Osteoblast (primary cell): Measurements from ENCODE around the gene SH3TC2. TPM values are rescaled to one million over a fixed set of nuclear protein-coding genes. Genes with fewer than 3 reads are reported as not detected.

ENCODE experiments used
- DNase-seq: peaks from one replicate; pipeline ENCODE4 v3.0.0; 2011; ENCODE audit warnings: low spot score, mixed read lengths; ENCODE audit not compliant: insufficient read length; ENCODE audit errors: missing footprints
- H2AFZ ChIP-seq: 2 replicates; pipeline ENCODE4 v1.6.0; 2011; ENCODE audit warnings: mild to moderate bottlenecking, low read length
- H3K27ac ChIP-seq: 2 replicates; pipeline ENCODE4 v1.5.1; 2011; ENCODE audit warnings: mild to moderate bottlenecking, low read depth, low read length, moderate library complexity
- H3K27me3 ChIP-seq: 2 replicates; pipeline ENCODE4 v1.6.0; 2012; ENCODE audit warnings: mild to moderate bottlenecking, control low read depth, inconsistent platforms, low read length, moderate library complexity; ENCODE audit not compliant: insufficient read depth
- H3K36me3 ChIP-seq: 2 replicates; pipeline ENCODE4 v1.5.1; 2011; ENCODE audit warnings: mild to moderate bottlenecking, low read length, control low read depth, moderate library complexity; ENCODE audit not compliant: insufficient read depth
- H3K4me1 ChIP-seq: 2 replicates; pipeline ENCODE4 v1.5.1; 2011; ENCODE audit warnings: mild to moderate bottlenecking, low read length, control low read depth, moderate library complexity; ENCODE audit not compliant: insufficient read depth
- H3K4me2 ChIP-seq: 2 replicates; pipeline ENCODE4 v1.6.0; 2011; ENCODE audit warnings: mild to moderate bottlenecking, low read length; ENCODE audit not compliant: insufficient read depth
- H3K4me3 ChIP-seq: fragments of 200-600 bp; sonication (generic); 3 replicates; pipeline ENCODE4 v1.5.1; 2012; ENCODE audit warnings: mild to moderate bottlenecking, low read length, inconsistent platforms; ENCODE audit not compliant: insufficient read depth
- H3K79me2 ChIP-seq: 2 replicates; pipeline ENCODE4 v1.6.0; 2012; ENCODE audit warnings: mild to moderate bottlenecking, low read length, control low read depth, inconsistent platforms; ENCODE audit not compliant: insufficient read depth
- H3K9me3 ChIP-seq: 2 replicates; pipeline ENCODE4 v1.5.1; 2011; ENCODE audit warnings: low read depth, low read length, control low read depth
- H4K20me1 ChIP-seq: 2 replicates; pipeline ENCODE4 v1.6.0; 2012; ENCODE audit warnings: mild to moderate bottlenecking, low read length, control low read depth; ENCODE audit not compliant: insufficient read depth
- CTCF ChIP-seq: IDR thresholded peaks from 2 replicates; pipeline ENCODE4 v1.5.1; 2011; ENCODE audit warnings: mild to moderate bottlenecking, low read depth, low read length, moderate library complexity; ENCODE audit errors: extremely low read depth
- total RNA-seq: library from RNA; depleted of rRNA; stranded (reverse); fragments of >200 nt; gene quantifications from 2 replicates; pipeline ENCODE4 v1.2.3, GENCODE V29; 2012

The SH3TC2 gene
- total RNA-seq, result 0.59 and 0.72 TPM in 2 replicates

- peak; percentile 83 for DNase-seq
- no peak for TF ChIP-seq CTCF
- Histone ChIP-seq H4K20me1 (no peaks in the 10 kb centered on the region), H3K36me3 (no peaks in the 10 kb centered on the region), H3K27me3 (no peaks in the 10 kb centered on the region), H3K79me2 (no peaks in the 10 kb centered on the region), H2AFZ (peak within 1 kb of the TSS; percentile 68), H3K9me3 (no peaks in the 10 kb centered on the region), H3K27ac (peak within 1 kb of the TSS; percentile 40), H3K4me1 (peaks cover 15% of the 10 kb centered on the region), H3K4me3 (no peak within 1 kb of the TSS), H3K4me2 (peak within 1 kb of the TSS; percentile 13)
These were observed at the start of gene SH3TC2 for GRCh38 chr5:149063017-149063687. SH3TC2 (minus strand) TSS chr5:149063062; CDS start chr5:149063022, 40 bp downstream.

- no peaks in the 10 kb centered on the region for H3K79me2 ChIP-seq
- H3K36me3 ChIP-seq, result no peaks in the 10 kb centered on the region
- H2AFZ ChIP-seq, result no peak overlapping the region
- no peaks in the 10 kb centered on the region for H4K20me1 ChIP-seq
- TF ChIP-seq CTCF, result no peak
- H3K4me1 ChIP-seq, result peaks cover 18% of the 10 kb centered on the region
- no peaks in the 10 kb centered on the region for H3K27me3 ChIP-seq
- no peak for DNase-seq
- H3K4me2 ChIP-seq, result no peak overlapping the region
- H3K27ac ChIP-seq, result no peak overlapping the region
- H3K9me3 ChIP-seq, result no peaks in the 10 kb centered on the region
- H3K4me3 ChIP-seq, result no peak overlapping the region
These were observed 47.5 kb upstream of the SH3TC2 start for GRCh38 chr5:149110406-149110805.

DNA sequence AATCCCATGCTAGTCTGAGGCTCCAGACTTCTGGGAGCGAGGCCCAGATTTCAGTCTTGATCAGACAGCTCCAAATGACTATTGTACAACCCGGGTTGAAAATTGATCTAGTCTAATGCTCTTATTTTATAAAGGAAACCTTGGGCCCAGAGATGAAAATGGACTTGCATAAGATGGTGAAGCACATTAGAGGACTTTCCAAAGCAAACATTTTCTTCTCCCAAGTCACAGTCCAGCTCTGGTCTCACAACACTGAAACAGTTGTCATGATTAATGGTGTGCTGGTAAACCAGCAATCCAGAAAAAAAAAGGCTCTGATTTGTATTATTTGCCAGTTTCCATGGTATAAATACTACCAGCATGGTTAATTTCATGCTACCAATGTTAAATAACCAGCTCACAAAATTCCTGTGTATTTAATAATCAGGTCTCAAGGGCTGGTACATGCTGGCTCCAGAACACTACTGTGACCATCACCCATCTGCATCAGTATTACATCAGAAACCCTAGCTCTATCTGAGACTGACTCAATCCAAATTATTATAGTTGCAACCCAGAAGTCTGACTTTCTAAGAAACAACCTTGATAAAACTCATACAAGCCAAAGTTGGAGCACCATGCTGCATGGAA is 45.9 kb upstream of the SH3TC2 start:
- no peaks in the 10 kb centered on the region for H3K79me2 ChIP-seq
- H3K9me3 ChIP-seq, result no peaks in the 10 kb centered on the region
- no peak for TF ChIP-seq CTCF
- DNase-seq, result no peak
- no peak overlapping the region for H2AFZ ChIP-seq
- H3K4me1 ChIP-seq, result peaks cover 10% of the 10 kb centered on the region
- H4K20me1 ChIP-seq, result no peaks in the 10 kb centered on the region
- H3K4me2 ChIP-seq, result no peak overlapping the region
- H3K36me3 ChIP-seq, result no peaks in the 10 kb centered on the region
- H3K4me3 ChIP-seq, result no peak overlapping the region
- H3K27me3 ChIP-seq, result no peaks in the 10 kb centered on the region
- peak overlapping the region; percentile 12 for H3K27ac ChIP-seq

- Histone ChIP-seq H3K9me3 (no peaks in the 10 kb centered on the region), H3K27me3 (peaks cover 4% of the 10 kb centered on the region), H2AFZ (no peak overlapping the region), H3K27ac (no peak overlapping the region), H3K79me2 (no peaks in the 10 kb centered on the region), H4K20me1 (no peaks in the 10 kb centered on the region), H3K4me2 (no peak overlapping the region), H3K4me3 (no peak overlapping the region), H3K36me3 (no peaks in the 10 kb centered on the region), H3K4me1 (no peaks in the 10 kb centered on the region)
- TF ChIP-seq CTCF, result no peak
- no peak for DNase-seq
These were observed 37.5 kb upstream of the SH3TC2 start for GRCh38 chr5:149100331-149100730.
